ENCODE measurements around the gene WNT11. TPM values are rescaled to one million over a fixed set of nuclear protein-coding genes. Genes with fewer than 3 reads are reported as not detected.
A peak's percentile ranks its signal among the peaks of the same experiment; 100 is the strongest.

Gene WNT11
- total and polyA plus RNA-seq, 12 donors, result 3.8 to 88.2 (median 32.3) TPM

DNA sequence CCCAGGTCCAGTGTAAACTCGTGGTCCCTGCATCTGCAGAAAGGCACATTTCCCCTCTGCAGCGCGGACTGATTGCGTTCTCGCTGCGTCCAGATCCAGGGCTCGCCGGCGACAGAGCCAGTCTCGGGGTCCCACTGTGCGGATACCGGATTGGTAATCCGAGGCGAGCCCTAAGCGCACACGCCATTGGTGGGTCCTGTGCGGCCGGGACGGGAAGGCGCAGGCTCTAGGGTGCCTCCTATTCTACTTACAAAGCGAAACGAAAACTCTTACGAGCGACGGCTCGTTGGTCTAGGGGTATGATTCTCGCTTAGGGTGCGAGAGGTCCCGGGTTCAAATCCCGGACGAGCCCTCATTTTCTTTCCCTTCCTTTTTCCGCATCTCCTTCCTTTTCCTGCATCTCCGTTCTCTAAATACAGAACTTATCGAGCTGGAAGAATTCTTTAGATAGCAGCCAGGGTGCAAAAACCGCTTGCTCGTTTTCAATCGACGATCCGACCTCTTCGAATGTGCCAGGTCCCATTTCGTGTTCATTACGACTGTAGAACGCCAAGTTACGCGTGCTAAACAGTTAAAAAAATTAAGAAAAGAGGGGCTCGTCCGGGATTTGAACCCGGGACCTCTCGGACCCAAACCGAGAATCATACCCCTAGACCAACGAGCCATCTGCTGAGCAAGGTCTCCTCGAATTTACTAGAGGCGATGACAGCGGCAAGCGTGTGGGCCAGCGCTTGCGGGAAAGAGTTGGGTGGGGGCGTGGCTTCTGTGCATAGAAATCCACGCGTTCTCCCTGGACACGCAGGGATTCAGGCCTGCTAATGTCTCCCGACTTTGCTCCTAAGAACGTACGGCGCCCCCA lies 29.2 kb upstream of the WNT11 start:
- no peaks in the 10 kb centered on the region for H3K27me3 ChIP-seq
- intact Hi-C loops (cut with DNase I), result no loop called here
- 0 to 1% (median 0%) methylated on average over 42 to 65 of the region's 65 CpGs for WGBS, 4 donors

DNA sequence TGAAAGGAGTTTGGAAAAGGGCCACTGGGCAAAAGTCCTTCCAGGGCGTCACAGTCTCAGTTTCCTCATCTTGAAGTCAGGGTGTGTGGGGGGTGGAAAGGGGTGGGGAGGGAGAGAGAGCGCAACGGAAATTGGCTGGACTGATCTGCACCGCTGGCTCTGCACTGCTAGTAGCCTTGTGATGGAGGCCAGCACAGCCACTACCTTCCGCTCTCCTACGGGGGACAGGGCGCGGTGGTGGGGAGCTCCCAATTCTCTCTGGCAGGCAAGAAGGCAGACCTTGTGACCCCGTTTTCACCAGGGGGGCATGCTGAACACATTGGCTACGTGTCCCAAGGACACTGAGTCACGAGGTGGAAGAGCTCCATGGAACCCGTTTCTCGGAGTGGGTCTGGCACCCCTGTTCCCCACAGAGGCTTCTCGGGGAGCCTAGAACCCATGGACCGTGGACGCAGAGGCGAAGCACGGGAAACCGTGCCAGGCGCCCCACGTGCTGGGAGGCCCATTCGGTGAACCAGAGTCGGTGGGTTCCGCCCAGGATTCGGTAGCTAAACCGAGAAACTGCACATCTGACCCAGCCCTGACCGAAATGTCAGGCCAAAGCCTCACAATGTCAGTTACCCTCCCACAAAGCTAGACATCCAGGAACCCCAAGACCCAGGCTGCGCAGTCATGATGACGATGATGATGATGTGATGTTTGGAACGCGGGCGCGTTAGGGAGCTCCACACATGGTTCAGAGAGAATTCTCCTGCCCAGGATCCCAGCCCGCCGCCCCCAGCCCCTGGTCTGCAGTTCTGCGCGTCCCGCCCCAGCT lies 28.3 kb upstream of the WNT11 start:
- 1 to 3% (median 2%) methylated on average over 21 to 38 of the region's 38 CpGs for WGBS, 4 donors
- DNase-seq, result peak; percentile 54 to 83 (median 66)
- Histone ChIP-seq H3K36me3 (replicated peaks in 1 of 2) (no peaks in the 10 kb centered on the region), H3K9me3 (replicated peaks in 1 of 3) (no peaks in the 10 kb centered on the region), H3K27me3 (no peaks in the 10 kb centered on the region), H3K27ac (peak overlapping the region; percentile 65 to 95 (median 80)), H3K4me1 (replicated peaks in 1 of 2) (peaks cover 7 to 23% of the 10 kb centered on the region in 2 donors), H3K4me3 (peak overlapping the region in 2 of 4 donors; percentile 59 to 80)
- TF ChIP-seq POLR2A (IDR thresholded peaks at IDR 0.05), result no peak
- TF ChIP-seq, protein P1, sequence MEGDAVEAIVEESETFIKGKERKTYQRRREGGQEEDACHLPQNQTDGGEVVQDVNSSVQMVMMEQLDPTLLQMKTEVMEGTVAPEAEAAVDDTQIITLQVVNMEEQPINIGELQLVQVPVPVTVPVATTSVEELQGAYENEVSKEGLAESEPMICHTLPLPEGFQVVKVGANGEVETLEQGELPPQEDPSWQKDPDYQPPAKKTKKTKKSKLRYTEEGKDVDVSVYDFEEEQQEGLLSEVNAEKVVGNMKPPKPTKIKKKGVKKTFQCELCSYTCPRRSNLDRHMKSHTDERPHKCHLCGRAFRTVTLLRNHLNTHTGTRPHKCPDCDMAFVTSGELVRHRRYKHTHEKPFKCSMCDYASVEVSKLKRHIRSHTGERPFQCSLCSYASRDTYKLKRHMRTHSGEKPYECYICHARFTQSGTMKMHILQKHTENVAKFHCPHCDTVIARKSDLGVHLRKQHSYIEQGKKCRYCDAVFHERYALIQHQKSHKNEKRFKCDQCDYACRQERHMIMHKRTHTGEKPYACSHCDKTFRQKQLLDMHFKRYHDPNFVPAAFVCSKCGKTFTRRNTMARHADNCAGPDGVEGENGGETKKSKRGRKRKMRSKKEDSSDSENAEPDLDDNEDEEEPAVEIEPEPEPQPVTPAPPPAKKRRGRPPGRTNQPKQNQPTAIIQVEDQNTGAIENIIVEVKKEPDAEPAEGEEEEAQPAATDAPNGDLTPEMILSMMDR (IDR thresholded peaks at IDR 0.05), result peak in 3 of 6 experiments; percentile 20 to 64 (median 40)
- intact Hi-C loops (cut with DNase I), result no loop called here

More for the DNA sequence above, 29.2 kb upstream of the WNT11 start:
- Histone ChIP-seq H3K9me3 (replicated peaks in 1 of 3) (no peaks in the 10 kb centered on the region), H3K4me1 (replicated peaks in 1 of 2) (peaks cover 7 to 23% of the 10 kb centered on the region in 2 donors), H3K36me3 (replicated peaks in 1 of 2) (no peaks in the 10 kb centered on the region), H3K4me3 (peak overlapping the region; percentile 37 to 80 (median 54)), H3K27ac (peak overlapping the region; percentile 65 to 95 (median 80))
- TF ChIP-seq POLR2A (IDR thresholded peaks at IDR 0.05), result peak; percentile 8 to 52
- TF ChIP-seq, protein P1 (IDR thresholded peaks at IDR 0.05), result peak in 2 of 6 experiments; percentile 7 to 21
- DNase-seq, result peak; percentile 88 to 96 (median 91)

DNA sequence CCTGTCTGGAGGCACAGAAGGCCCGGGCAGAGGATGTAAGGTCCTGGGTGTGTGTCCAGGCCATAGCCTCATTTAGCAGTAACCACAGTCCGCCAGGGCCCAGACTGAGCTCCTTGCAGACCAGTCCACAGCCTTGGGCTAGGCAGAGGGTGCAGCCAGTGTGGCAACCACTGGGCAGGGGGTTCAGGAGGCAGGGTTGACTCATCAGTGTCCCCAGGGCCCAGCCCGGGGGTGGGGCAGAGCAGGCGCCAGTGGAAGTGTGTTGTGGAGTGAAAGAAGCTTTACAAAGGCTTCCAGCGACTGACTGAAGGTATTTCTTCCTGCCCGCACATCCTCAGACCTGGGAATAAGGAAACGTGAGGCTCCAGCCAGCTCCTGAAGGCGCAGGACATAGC lies 27.7 kb upstream of the WNT11 start:
- Histone ChIP-seq H3K36me3 (replicated peaks in 1 of 2) (no peaks in the 10 kb centered on the region), H3K4me3 (peak overlapping the region in 1 of 4 donors; percentile 80), H3K4me1 (replicated peaks in 1 of 2) (peaks cover 7 to 23% of the 10 kb centered on the region in 2 donors), H3K27me3 (no peaks in the 10 kb centered on the region), H3K9me3 (replicated peaks in 1 of 3) (no peaks in the 10 kb centered on the region), H3K27ac (peak overlapping the region in 4 of 5 donors; percentile 65 to 95 (median 88))
- peak in 1 of 2 donors; percentile 1 for TF ChIP-seq POLR2A (IDR thresholded peaks at IDR 0.05)
- TF ChIP-seq, protein P1 (IDR thresholded peaks at IDR 0.05), result no peak
- peak; percentile 41 to 76 (median 58) for DNase-seq
- 48 to 80% (median 64%) methylated on average over 3 to 8 of the region's 8 CpGs for WGBS, 4 donors
- intact Hi-C loops (cut with DNase I), result no loop called here

Data from adrenal gland (tissue), 12 donors.